Right lobe of liver (tissue), 6 donors: ENCODE results near the gene EMILIN3. TPM values are rescaled to one million over a fixed set of nuclear protein-coding genes. Genes with fewer than 3 reads are reported as not detected.

ENCODE experiments used
- ATAC-seq, 4 donors: fragments of 200-7000 bp; cut with Tn5 transposase; one replicate each; pipeline ENCODE4 v1.9.1; 2020; ENCODE audit warnings: mild to moderate bottlenecking in 4 of 4, moderate library complexity in 4 of 4
- DNase-seq, 3 donors: peaks; one replicate each; pipeline ENCODE4 v3.0.0-alpha.2; 2020
- H3K27ac ChIP-seq, 3 donors: fragments of 200-600 bp; one replicate each; pipeline ENCODE4 v1.8.0; 2022
- H3K27me3 ChIP-seq, 2 donors: fragments of 200-600 bp; one replicate each; pipeline ENCODE4 v1.8.0; 2022
- H3K36me3 ChIP-seq, 4 donors: fragments of 200-600 bp; sonication (generic) in 1 of 4; one replicate each; pipeline versions ENCODE4 v1.5.1 to v1.8.0; 2017 to 2022; ENCODE audit warnings: control low read depth in 1 of 4
- H3K4me1 ChIP-seq, 4 donors: fragments of 200-600 bp; sonication (generic) in 1 of 4; one replicate each; pipeline versions ENCODE4 v1.5.1 to v1.8.0; 2017 to 2022; ENCODE audit warnings: control low read depth in 1 of 4
- H3K4me3 ChIP-seq, 3 donors: fragments of 200-600 bp; one replicate each; pipeline ENCODE4 v1.8.0; 2022
- H3K9me3 ChIP-seq, 4 donors: fragments of 200-600 bp; sonication (generic) in 1 of 4; one replicate each; pipeline versions ENCODE4 v1.5.1 to v1.8.0; 2017 to 2022; ENCODE audit warnings: control low read depth in 1 of 4
- POLR2A ChIP-seq: fragments of 450-650 bp; IDR thresholded peaks from one replicate; pipeline ENCODE4 v1.6.1; 2017; ENCODE audit warnings: antibody characterized with exemption, mild to moderate bottlenecking
- WGBS: methylation state at CpG from one replicate; pipeline ENCODE4 v1.1.6; 2018; ENCODE audit warnings: low coverage, low lambda C conversion rate; ENCODE audit not compliant: insufficient coverage; ENCODE audit errors: missing lambda C conversion rate; 5-methylcytosine and 5-hydroxymethylcytosine counted together
- intact Hi-C, 2 donors: fragments of 100-400 bp; cut with DNase I; formaldehyde crosslinking; loops; one replicate each; pipeline versions ENCODE4 v1.11.2 to v1.14.1; 2022
- total RNA-seq, 6 experiments: library from RNA; depleted of rRNA in 2 of 6; stranded (reverse); fragments of >200 nt in 2 of 6; fragmentation: NEBNext Ultra II Directional in 3 of 6; extraction: Animal tissue kit (Norgen Biotek cat#: 25700) in 3 of 6; gene quantifications; one replicate each; pipeline versions ENCODE4 v1.1.0 to v1.2.4, GENCODE V29; 2016 to 2023
- TF ChIP-seq, protein P1 (sequence below), 4 donors: fragments of 200-600 bp in 3 of 4; fragments of 450-650 bp in 1 of 4; IDR thresholded peaks; one replicate each; pipeline versions ENCODE4 v1.5.1 to v1.8.0; 2016 to 2022; ENCODE audit warnings: antibody characterized with exemption in 4 of 4, mild to moderate bottlenecking in 2 of 4
- donor health status: DM: no; HTN: yes; CAD: no.
- donor health status: DM: no; HTN: no; CAD: no.
- donor health status: DM: no; HTN: no; CAD: no.
- donor health status: DM: no; HTN: yes; CAD: no.
- donor health status: DM: no; HTN: yes; CAD: no.

Gene EMILIN3
- total RNA-seq, 6 experiments from 2014 or later, result 0.07 to 0.09 (median 0.07) TPM; not detected in 3

DNA sequence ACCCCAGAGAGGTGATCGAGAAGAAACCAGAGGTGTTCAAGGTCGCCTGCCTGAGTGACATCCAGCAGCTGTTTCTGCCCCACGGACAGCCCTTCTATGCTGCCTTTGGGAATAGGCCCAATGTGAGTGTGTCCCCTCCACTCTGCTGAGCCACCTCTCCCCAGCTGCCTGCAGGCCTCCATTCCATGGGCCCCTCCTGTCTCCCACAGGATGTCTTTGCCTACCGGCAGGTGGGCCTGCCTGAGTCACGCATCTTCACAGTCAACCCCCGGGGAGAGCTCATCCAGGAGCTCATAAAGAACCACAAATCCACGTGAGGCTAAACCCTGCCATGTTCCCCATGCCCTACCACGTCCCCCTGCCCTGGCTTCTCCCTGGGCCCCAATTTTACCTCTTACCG, 8.4 kb downstream of the EMILIN3 start:
- no peaks in the 10 kb centered on the region for H3K9me3 ChIP-seq
- no peak overlapping the region for H3K27ac ChIP-seq
- peaks cover 0 to 5% (median 2%) of the 10 kb centered on the region in 4 donors for H3K36me3 ChIP-seq
- no peak for TF ChIP-seq POLR2A
- TF ChIP-seq, protein P1, sequence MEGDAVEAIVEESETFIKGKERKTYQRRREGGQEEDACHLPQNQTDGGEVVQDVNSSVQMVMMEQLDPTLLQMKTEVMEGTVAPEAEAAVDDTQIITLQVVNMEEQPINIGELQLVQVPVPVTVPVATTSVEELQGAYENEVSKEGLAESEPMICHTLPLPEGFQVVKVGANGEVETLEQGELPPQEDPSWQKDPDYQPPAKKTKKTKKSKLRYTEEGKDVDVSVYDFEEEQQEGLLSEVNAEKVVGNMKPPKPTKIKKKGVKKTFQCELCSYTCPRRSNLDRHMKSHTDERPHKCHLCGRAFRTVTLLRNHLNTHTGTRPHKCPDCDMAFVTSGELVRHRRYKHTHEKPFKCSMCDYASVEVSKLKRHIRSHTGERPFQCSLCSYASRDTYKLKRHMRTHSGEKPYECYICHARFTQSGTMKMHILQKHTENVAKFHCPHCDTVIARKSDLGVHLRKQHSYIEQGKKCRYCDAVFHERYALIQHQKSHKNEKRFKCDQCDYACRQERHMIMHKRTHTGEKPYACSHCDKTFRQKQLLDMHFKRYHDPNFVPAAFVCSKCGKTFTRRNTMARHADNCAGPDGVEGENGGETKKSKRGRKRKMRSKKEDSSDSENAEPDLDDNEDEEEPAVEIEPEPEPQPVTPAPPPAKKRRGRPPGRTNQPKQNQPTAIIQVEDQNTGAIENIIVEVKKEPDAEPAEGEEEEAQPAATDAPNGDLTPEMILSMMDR (IDR thresholded peaks at IDR 0.05), result no peak
- DNase-seq, result no peak
- no peaks in the 10 kb centered on the region for H3K27me3 ChIP-seq
- no peak for ATAC-seq
- WGBS, result 72% methylated on average over 3 of the region's 9 CpGs
- peaks cover 0 to 14% (median 6%) of the 10 kb centered on the region in 4 donors for H3K4me1 ChIP-seq
- intact Hi-C loops, result no loop called here
- H3K4me3 ChIP-seq, result no peak overlapping the region

DNA sequence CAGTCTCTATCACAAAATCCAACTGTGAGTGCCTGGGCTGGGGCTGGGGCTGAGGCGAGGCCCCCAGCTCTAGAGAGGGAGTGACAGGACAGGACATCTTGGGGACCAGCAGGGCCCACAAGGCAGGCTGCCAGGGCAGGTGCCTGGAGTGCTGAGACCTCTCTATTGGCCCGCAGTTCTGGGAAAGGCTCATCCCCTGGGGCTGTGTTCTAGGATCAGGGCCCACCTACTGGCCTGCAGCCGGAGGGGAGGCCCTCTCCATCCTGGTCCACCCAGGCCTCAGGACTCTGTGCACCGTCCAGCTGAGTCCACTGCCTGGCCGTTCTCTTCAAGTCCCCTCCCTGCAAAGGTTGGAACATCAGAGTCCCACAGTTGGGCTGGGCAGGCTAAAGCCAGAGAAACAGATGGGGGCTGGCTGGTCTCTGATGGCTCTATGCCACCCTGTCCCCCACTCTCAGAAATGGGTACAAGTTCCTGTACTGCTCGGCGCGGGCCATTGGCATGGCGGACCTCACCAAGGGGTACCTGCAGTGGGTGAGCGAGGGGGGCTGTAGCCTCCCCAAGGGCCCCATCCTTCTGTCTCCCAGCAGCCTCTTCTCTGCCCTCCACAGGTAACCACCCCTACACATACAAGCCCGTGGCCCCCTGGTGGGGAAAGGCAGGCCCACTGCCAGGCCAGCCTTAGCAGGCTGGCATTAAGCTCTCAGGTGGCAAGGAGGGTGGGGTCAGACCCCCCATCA, 9.0 kb downstream of the EMILIN3 start:
- intact Hi-C loops, result no loop called here
- no CpG with 5 or more reads among the region's 11 CpGs for WGBS
- Histone ChIP-seq H3K4me3 (no peak overlapping the region), H3K4me1 (peaks cover 0 to 14% (median 6%) of the 10 kb centered on the region in 4 donors), H3K27ac (no peak overlapping the region), H3K36me3 (peaks cover 0 to 8% (median 4%) of the 10 kb centered on the region in 4 donors), H3K27me3 (no peaks in the 10 kb centered on the region), H3K9me3 (no peaks in the 10 kb centered on the region)
- no peak for TF ChIP-seq POLR2A
- TF ChIP-seq, protein P1 (IDR thresholded peaks at IDR 0.05), result no peak
- ATAC-seq (no peak), DNase-seq (no peak)

DNA sequence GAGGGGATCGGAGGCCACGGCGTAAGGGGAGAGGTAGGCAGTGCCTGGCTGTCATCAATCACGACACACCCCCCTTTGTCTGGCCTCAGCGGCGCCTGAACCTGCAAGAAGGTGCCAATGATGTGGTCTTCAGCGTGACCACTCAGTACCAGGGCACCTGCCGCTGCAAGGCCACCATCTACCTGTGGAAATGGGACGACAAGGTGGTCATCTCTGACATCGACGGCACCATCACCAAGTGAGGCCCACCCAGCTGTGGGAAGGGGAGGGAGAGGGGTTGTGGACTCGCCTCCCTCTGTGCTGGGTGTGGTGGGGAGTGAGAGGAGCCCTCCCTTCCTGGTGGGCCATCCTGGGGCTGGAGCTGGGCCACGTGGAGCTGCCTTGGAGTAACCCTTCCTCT, 9.7 kb downstream of the EMILIN3 start:
- Histone ChIP-seq H3K4me1 (peaks cover 0 to 14% (median 6%) of the 10 kb centered on the region in 4 donors), H3K27me3 (no peaks in the 10 kb centered on the region), H3K27ac (no peak overlapping the region), H3K9me3 (no peaks in the 10 kb centered on the region), H3K4me3 (no peak overlapping the region), H3K36me3 (peaks cover 0 to 14% (median 8%) of the 10 kb centered on the region in 4 donors)
- no peak for TF ChIP-seq POLR2A
- TF ChIP-seq, protein P1 (IDR thresholded peaks at IDR 0.05), result no peak
- no peak for ATAC-seq
- no peak for DNase-seq
- intact Hi-C loops, result no loop called here
- WGBS, result no CpG with 5 or more reads among the region's 13 CpGs

DNA sequence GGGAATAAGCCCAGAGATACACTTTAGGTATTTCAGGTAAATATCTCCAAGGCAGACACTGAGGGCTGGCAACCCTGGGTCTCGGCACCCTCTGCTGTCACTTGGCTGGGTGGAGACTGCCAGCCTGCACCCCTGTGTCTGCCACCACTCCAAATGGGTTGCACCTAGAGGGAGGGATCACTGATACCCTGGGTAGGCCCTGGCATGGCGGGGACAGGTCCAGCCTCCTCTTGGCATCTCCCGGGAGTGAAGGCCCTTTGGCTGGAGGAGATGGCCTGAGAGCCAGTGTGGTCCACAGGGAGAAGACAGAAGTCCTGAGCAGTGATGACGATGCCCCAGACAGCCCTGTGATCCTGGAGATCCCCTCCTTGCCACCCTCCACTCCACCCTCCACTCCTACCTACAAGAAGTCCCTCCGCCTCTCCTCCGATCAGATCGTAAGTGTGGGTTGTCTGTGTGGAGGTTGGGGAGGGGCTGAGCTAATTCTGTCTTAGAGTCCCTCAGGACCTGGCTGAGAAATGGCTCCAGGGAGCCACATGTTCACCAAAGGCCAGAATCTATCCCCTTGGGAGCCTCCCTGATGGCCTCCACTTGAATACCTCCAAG, 10.9 kb downstream of the EMILIN3 start:
- 80% methylated on average over 2 of the region's 7 CpGs for WGBS
- TF ChIP-seq, protein P1 (IDR thresholded peaks at IDR 0.05), result no peak
- TF ChIP-seq POLR2A, result no peak
- Histone ChIP-seq H3K9me3 (no peaks in the 10 kb centered on the region), H3K4me3 (no peak overlapping the region), H3K4me1 (peaks cover 0 to 14% (median 6%) of the 10 kb centered on the region in 4 donors), H3K36me3 (peaks cover 0 to 20% (median 11%) of the 10 kb centered on the region in 4 donors), H3K27ac (no peak overlapping the region), H3K27me3 (no peaks in the 10 kb centered on the region)
- intact Hi-C loops, result no loop called here
- no peak for ATAC-seq
- no peak for DNase-seq
